ENCODE results near the gene CHRNA5.

GRCh38 chr15:78623786-78624497 is 58.6 kb downstream of the CHRNA5 start:
- TF ChIP-seq, protein P1, sequence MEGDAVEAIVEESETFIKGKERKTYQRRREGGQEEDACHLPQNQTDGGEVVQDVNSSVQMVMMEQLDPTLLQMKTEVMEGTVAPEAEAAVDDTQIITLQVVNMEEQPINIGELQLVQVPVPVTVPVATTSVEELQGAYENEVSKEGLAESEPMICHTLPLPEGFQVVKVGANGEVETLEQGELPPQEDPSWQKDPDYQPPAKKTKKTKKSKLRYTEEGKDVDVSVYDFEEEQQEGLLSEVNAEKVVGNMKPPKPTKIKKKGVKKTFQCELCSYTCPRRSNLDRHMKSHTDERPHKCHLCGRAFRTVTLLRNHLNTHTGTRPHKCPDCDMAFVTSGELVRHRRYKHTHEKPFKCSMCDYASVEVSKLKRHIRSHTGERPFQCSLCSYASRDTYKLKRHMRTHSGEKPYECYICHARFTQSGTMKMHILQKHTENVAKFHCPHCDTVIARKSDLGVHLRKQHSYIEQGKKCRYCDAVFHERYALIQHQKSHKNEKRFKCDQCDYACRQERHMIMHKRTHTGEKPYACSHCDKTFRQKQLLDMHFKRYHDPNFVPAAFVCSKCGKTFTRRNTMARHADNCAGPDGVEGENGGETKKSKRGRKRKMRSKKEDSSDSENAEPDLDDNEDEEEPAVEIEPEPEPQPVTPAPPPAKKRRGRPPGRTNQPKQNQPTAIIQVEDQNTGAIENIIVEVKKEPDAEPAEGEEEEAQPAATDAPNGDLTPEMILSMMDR (conservative IDR thresholded peaks at IDR 0.05 in 1 of 2, IDR thresholded peaks at IDR 0.05 in 1 of 2; ENCODE audit: extremely low read depth in 1 of 2, insufficient read depth in 1 of 2, low read depth in 1 of 2, low read length in 2 of 2): no peak
- no peak for TF ChIP-seq EZH2 (IDR thresholded peaks at IDR 0.05; ENCODE audit: borderline replicate concordance, low read length)
